ENCODE data around the gene ZNF282.

The ZNF282 gene

DNA sequence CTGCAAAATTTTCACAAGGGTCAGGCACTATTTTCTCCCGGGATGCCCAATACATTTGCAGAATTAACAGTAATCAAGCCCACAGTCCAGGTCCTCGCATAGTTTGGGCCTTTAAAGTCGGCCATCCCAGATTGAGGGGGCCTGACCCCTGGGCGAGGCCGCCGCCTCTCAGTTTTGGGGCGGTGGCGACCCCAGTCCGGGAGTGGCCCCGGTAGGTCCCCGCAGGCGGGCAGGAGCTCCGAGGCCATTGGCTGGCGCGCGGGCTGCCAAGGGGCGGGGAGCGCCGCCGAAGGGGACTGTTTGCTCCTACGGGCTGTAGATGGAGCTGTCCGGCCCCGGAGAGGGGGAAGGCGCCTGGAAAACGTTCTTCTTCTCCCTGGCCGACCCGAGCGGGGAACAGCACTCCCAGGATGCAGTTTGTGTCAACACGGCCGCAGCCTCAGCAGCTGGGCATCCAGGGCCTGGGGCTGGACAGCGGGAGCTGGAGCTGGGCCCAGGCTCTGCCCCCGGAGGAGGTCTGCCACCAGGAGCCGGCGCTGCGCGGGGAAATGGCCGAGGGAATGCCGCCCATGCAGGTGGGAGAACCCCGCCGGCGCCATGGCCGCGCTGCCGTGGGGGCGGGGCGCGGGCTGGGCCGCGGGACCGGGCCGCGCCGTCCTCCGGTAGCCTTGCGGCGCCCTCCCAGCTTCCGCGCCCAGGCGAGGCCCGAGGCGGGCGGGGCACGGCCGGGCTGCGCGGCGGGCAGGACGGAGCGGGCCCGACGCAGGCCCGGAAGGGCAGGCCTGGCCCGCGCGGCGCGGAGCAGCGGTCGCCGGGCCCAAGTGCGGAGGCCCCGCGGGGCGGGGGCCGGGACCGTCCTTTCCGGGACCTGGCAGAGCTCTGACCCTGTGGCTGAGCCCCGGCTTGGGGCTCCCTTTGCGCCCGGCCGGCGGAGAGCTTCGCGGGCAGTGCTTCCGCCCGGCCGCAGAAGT lies at the start of gene ZNF282:
TSS of gene ZNF282 (plus strand) at position 367 of the 971 bp plus-strand sequence. CDS start at position 411, 44 bp downstream.
- peak; percentile 90 for DNase-seq

DNA sequence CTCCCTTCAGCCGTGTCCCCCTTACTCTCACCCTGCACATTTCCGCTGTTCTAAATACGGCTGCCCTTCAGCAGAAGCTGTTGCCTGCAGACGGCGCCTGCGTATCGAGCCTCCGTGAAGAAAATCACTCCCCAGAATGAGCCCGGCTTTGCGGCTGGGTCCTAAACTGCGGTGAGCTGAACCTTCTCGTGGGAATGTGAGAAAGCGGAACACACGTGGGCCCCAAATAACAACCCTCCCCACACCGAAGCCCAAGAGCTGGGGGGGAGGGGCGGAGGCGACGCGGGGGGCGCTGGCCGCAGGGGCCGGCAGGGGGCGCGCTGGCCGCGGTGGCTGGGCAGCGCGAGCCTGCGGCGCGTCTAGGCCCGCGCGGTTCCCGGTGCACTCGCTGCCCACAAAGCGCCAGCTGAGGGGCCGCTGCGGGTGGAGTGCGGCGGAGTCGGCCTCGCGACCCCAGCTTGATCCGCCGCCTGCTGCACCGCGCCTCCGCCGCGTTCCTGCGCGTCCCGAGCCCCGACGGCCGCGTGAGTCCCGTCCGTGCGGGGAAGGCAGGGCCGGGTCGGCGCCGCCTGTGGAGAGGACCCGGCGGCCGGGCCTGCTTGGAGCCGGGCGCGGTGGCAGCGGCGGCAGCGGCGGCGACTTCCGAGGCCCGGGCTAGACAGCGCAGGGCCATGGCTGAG lies 48.1 kb upstream of the ZNF282 start, which contains the start of gene ZNF398:
TSS of gene ZNF398 (plus strand) at position 382 of the 680 bp plus-strand sequence. CDS start at position 672, 290 bp downstream.
- peak; percentile 81 for DNase-seq

DNA sequence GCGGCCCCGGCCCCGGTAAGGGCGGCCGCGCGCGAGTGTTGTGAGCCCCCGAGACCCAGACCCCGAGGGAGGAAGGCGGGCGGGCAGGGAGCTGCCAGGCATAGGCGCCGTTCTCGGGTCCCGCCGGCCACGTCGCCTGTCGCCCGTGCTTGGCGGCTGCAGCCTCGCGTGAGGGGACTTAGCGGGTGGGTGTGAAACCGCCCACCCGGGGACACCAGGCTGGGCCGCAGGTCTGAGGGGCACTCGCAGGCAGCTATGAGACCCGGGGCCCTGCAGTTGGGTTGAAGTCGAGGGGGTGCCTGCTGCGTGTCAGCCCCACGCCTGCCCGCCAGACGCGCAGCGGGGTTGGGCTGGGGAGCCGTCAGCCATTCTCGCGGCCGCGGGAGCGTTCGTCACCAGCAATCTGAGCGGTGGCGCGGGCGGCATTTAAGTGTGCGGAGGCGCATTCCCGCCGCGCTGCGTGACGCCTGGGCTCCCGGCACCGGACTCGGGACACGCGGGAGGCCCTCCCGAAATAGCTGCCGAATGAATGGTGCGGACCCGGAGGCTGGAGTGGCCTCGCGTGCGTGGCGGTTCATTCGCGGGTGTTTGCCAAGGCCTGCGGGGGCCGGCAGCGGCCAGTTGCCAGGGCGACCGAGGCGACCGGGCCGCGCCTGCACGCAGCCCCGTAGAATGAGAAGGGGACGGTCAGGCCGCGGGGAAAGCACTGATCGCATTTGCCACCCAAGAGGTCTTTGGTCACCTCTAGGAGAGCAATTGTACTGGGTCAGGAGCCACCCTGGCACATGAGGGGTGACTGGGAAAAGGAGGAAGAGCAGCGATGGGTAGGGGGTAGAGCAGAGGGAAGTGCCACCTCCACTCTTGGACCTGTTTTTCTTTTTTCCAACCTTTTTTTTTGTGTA lies 47.3 kb upstream of the ZNF282 start:
- peak; percentile 46 for DNase-seq

DNA sequence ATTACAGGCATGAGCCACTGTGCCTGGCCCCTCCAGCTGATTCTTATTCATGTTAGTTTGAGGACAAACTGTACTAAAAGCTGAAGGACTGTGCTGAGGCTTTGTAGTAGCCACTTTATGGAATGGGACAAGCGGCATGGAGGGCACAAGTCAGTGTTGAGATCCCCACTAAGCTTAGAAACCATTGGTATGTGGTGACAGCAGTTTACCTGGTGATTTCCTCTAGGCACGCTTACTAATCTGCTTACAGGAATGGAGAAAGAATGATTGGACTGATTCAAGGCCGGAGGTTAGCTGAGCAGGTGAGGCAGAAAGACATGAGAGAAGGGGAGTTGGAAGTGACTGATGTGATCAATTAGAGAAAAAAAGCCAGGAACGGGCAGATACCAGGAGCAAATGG lies 44.4 kb upstream of the ZNF282 start:
- no peak for DNase-seq

DNA sequence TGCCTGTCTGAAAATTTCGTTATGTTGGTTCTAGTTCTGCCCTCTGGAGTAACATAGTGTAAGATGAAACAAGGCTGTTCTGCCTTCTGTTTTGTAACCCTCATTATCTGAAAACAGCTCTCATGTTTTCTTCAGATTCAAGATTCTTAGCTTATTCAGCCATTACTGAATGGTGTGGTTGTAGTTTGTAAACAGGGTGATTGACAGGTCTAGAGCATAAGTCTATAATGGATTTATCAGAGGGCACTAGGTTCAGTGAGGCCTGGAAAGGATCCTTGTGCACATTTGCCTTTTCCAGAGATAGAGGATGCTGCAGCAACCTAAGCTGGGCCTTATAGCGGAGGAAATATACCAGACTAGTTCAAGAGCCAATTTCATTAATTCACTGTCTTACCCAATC lies 42.0 kb upstream of the ZNF282 start:
- DNase-seq: no peak

DNA sequence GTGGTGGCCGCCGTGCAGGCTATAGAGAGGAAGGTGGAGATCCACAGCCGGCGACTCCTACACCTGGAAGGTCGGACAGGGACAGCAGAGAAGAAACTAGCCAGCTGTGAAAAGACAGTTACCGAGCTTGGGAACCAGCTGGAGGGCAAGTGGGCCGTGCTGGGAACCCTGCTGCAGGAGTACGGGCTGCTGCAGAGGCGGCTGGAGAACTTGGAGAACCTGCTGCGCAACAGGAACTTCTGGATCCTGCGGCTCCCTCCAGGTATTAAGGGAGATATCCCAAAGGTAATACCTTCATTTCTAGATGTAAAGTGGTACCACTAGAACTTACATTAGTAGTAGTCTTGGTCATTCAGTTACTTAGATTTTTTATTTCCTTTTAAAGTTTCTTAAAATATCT lies 41.3 kb upstream of the ZNF282 start:
- no peak for DNase-seq

DNA sequence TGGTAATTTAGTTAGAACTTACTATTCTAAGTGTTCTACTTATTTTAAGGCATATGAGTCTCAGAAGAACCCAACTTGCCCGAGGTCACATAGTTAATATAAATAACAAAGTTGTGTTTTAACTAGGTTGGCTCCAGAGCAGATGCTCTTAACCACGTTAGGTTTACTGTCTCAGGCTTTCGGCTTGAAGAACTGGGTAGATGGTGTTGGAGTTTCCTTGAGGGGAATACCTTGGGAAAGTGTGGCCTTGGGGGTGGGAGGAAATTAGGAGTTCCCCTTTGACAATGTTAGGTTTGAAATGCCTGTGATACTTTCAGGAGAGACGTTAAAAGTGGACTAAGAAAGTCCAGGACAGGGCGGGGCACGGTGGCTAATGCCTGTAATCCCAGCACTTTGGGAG lies 38.4 kb upstream of the ZNF282 start:
- DNase-seq: no peak

DNA sequence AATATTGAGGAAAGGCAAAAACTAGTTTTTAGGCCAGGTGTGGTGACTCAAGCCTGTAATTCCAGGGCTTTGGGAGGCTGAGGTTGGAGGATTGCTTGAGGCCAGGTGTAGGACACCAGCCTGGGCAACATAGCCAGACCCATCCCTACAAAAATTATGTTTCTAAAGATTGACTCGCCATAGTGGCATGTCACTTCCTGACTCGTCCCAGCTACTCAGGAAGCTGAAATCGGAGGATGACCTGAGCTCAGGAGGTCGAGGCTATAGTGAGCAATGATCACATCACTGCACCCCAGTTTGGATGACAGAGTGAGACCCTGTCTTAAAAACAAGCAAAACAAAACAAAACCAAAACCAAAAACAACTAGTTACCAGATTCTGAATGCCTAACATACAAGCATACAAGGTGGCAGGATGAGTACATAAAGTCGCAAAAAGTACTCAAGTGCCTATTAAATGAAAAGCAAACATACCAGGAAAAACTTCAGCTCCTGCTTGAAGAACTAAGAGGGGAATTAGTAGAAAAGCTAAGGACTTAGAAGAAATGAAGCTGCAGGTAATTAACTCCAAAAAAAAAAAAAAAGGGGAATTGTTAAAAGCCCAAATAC lies 34.0 kb upstream of the ZNF282 start:
- no peak for DNase-seq

DNA sequence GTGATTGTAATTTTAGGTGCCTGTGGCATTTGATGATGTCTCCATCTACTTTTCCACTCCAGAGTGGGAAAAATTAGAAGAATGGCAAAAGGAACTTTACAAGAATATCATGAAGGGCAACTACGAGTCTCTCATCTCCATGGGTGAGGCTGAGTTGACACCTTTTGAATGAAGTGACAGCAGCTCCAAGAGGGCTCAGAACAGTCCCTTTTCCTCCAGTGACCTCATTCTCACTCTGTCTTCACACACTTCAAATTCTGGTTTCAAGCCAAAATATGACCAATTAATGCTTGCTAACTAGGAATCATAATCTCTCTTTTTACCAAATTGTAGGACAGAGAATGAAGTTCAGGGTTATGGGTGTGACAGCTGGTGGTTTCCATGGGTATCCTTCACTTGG lies 29.2 kb upstream of the ZNF282 start:
- DNase-seq: no peak

DNA sequence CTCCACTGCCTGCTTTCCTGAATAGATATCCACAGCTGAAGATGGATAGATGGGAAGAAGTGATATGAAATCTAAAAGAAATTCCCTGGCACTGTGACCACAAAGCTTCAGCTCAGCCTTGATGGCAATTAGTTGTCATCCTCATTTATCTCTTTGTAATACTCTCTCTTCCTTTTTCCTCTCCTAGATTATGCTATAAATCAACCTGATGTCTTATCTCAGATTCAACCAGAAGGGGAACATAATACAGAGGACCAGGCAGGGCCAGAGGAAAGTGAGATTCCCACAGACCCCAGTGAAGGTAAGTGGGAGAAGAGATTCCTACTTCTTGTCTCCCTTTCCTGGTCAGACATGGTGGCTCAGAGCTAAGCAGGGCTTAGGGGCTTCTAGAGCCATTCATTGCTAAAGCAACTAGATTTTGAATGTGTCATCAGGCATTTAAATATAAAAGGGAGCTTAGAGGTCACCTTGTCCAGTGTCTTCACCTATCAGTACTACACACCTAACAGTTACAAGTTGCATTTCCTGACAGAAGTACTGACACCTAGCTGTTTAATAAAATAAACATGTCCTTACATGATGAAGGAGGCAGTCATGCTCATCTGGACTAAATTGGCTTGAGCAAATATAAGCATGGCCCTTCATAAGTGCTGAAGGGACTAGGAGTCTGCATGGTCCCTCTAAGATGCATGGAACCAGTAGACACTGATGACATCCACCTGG lies 28.6 kb upstream of the ZNF282 start:
- DNase-seq: no peak

DNA sequence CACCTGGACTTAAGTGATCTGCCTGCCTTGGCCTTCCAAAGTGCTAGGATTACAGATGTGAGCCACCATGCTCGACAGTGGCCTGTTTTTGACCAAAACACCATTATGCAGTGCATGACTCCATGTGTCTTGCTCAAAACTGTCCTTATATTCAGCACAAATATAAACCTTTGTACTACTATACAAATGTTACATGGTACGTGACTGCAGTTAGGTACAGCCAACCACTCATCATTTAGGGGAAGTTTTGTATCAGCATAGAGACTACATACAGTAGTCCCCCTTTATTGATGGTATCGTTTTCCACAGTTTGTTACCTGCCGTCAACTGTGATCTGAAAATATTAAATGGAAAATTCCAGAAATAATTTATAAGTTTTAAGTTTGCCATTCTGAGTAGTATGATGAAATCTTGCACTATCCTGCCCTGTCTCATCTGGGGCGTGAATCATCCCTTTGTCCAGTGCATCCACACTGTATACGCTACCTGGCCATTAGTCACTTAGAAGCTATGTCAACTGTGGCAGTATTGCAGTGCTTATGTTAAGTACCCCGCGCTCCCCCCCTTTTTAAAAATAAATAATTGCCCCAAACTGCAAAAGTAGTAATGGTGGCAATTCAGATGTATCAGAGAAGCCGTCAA lies 23.3 kb upstream of the ZNF282 start:
- no peak for DNase-seq

DNA sequence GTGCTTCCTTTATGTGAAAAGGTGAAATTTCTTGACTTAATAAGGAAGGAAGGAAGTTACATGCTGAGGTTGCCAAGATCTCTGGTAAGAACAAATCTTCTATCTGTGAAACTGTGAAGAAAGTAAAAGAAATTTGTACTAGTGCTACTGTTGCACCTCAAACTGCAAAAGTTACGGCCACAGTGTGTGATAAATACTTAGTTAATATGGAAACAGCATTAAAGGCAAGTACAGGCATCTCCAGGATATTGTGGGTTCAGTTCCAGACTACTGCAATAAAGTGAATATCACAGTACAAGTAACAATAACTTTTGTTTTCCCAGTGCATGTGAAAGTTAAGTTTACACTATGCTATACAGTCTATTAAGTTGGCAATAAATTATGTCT lies 22.8 kb upstream of the ZNF282 start:
- DNase-seq: no peak

DNA sequence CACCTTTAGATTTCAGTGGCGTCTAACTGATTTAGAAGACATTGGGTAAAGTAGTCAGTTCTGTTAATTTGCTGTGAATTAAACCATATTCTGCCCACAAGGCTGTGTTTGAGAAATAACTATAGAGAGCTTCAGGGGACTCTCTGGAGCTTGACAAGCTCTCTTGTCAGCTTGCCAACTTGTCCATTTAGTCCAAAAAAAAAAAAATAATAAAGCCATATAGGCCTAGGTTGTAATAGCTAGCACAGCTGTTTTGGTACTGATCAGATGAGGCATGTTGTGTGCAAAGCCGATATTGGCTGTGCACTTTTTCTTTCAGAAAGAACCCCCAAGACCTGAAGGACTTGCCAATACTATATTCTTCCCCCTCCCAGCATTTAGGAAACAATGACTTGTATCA lies 20.2 kb upstream of the ZNF282 start:
- DNase-seq: no peak

DNA sequence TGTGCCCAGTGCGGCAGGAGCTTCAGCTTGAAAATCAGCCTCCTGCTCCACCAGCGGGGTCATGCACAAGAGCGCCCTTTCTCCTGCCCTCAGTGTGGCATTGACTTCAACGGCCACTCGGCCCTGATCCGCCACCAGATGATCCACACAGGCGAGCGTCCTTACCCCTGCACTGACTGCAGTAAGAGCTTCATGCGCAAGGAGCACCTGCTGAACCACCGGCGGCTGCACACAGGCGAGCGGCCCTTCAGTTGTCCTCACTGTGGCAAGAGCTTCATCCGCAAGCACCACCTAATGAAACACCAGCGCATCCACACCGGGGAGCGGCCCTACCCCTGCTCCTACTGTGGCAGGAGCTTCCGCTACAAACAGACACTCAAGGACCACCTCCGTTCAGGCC lies 16.1 kb upstream of the ZNF282 start:
- no peak for DNase-seq

DNA sequence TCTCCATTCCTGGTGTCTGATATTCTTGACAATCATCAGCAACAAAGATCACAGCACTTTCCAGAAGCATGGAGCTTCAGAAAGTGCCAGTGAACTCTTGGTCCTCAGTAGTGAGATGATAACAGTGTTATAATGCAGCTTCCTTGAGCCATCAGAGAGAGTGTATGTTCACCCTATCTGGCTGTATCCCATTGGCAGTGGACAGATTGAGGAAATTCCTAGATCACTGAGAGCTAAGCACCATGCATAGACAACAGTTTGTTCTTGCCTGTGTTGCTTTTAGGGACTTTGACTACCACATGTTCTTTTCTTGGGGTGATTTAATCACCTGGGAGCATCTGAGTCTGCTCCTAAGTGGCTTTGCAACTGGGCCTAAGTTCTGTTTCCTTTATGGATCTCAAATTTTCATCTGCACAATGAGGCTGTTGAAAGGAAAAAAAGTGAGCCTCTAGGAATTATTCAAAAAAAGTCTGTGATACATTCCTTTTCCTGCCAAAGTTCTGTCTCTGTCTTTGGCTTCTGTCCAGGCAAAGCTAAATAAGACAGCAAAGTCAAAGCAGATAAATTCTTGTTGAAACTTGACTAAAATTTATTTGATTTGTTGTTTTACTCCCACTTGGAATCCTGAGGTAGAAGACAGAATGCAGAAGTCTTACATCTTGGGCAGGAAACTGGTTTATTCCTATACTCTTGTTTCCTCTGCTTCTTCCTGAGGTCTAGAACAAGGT lies 14.5 kb upstream of the ZNF282 start:
- DNase-seq: no peak

DNA sequence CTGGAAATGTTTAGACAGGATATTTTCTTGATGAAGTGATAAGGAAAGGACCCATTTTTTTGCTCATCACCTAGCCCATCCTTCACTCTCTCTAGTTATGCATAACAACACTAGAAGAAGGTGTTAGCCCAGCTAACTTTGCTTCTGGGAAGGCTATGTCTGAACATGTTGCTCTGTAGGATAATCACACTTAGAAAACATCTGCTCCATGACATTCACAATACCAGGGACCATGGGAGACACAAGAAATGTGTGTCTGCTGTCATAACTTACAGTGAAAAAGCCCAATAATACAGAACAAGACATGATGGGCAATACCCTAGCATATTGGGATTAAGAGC lies 13.9 kb upstream of the ZNF282 start:
- no peak for DNase-seq

DNA sequence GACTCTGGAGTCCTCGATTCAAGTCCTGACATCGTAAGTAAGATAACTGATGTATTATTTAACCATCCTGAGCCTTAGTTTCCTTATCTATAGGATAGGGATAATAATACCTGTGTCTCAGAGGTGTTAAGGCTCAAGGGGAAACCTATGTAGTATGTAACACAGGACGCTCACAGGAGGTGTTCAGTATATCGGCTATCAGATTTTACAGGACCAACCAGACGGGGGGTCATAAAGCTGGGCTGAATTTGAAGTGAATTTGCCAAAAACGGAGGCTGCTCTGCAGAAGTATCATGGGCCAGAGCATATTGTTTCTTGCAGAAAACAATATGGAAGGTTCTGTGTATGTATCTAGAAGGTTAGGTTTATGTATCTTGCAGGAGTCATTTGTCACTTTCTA lies 11.1 kb upstream of the ZNF282 start:
- DNase-seq: no peak

DNA sequence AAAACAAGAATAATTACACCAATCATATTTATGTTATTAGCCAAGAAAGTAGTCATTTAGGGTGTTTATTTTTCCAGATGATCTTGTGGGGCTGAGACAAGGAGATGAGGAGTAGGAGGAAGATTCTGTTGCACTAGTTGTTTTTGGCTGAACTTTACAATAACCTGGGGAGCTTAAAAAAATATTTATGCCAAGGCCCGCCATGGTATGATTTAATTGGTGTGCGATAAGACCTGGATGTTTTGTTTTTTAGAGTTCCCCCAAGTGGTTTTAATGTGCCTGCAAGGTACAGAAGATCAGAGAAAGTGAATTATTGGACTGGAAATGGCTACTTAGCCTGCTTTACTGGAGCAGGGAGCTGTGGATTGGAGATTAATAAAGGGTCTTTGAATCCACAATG lies 7.1 kb upstream of the ZNF282 start:
- no peak for DNase-seq

DNA sequence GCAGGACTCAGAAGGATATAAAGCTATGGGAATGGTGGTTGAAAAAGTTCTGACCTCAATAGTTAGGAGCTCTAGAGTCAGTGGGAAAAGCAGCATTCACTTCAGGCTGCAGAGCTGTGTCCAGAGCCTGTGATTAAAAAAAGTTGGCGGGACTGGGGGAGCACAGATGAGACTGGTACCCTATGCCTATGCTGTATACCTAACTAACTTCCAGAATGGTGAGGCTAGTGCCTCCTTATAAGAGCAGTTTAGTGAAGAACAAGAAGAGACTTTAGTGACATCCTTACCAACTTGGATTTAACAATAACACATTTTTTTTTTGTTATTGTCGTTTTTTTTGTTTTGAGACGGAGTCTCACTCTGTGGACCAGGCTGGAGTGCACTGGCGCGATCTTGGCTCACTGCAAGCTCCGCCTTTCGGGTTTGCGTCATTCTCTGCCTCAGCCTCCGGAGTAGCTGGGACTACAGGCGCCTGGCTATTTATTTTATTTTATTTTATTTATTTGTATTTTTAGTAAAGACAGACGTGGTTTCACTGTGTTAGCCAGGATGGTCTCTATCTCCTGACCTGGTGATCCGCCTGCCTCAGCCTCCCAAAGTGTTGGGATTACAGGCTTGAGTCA lies 6.6 kb upstream of the ZNF282 start:
- no peak for DNase-seq

DNA sequence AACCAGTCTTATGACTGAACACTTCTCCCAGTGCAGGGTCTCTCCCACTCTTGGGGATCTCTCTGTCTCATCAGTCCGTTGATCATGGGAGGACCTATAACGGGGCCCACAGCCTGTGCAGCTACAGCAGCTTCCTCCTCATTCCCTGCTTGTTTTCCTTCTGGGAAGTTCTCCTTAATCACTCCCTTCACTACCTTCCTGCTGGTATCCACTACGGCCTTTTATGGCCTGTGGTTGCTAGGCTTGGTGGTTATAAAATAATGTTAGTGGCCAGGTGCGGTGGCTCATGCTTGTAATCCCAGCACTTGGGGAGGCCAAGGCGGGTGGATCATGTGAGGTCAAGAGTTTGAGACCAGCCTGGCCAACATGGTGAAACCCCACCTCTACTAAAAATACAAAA lies 3.5 kb upstream of the ZNF282 start:
- DNase-seq: no peak
